ENCODE measurements around the gene TMEM87A.

DNA sequence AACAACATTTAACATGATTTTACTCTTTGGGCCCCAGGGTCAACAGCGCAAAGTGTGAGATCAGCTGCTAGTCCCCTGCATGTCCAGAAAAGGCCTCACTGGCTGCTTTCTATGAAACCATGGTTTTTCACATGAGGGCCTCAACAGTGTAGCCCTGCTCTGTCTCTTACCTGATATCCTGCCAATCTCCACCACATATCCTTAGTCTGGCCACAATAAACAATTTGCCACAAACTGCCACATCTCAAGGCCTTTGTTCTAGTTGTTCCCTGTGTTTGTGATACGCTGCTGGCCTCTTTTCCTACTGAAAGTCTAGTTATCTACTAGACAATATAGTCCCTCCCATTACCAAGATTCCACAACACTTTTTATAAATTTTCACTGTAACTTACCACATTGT, 82.9 kb downstream of the TMEM87A start:
- TF ChIP-seq POLR2AphosphoS5 (IDR thresholded peaks at IDR 0.05) (no peak), POLR2A (IDR thresholded peaks at IDR 0.05) (no peak)
- TF ChIP-seq, protein P1, sequence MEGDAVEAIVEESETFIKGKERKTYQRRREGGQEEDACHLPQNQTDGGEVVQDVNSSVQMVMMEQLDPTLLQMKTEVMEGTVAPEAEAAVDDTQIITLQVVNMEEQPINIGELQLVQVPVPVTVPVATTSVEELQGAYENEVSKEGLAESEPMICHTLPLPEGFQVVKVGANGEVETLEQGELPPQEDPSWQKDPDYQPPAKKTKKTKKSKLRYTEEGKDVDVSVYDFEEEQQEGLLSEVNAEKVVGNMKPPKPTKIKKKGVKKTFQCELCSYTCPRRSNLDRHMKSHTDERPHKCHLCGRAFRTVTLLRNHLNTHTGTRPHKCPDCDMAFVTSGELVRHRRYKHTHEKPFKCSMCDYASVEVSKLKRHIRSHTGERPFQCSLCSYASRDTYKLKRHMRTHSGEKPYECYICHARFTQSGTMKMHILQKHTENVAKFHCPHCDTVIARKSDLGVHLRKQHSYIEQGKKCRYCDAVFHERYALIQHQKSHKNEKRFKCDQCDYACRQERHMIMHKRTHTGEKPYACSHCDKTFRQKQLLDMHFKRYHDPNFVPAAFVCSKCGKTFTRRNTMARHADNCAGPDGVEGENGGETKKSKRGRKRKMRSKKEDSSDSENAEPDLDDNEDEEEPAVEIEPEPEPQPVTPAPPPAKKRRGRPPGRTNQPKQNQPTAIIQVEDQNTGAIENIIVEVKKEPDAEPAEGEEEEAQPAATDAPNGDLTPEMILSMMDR (IDR thresholded peaks at IDR 0.05), result no peak
